Natural killer cell (primary cell): ENCODE data around the gene LDLRAP1. TPM values are rescaled to one million over a fixed set of nuclear protein-coding genes. Genes with fewer than 3 reads are reported as not detected.
A peak's percentile ranks its signal among the peaks of the same experiment; 100 is the strongest.

Experiments used
- ATAC-seq, 3 donors: fragments of 150-1000 bp in 2 of 3; fragments of 200-7000 bp in 1 of 3; cut with Tn5 transposase; 1 replicate in 1 of 3; 2 replicates in 2 of 3; pipeline ENCODE4 v1.10.0; 2021; ENCODE audit warnings: mild to moderate bottlenecking in 2 of 3, moderate library complexity in 2 of 3
- DNase-seq, 2 donors: peaks; one replicate each; pipeline versions ENCODE4 v3.0.0 to v3.0.0-alpha.2; 2013 to 2021; ENCODE audit warnings: mixed read lengths in 1 of 2
- H3K27ac ChIP-seq: one replicate; pipeline ENCODE4 v1.5.1; 2013; ENCODE audit warnings: mild to moderate bottlenecking, low read length
- H3K27me3 ChIP-seq: one replicate; pipeline ENCODE4 v1.6.1; 2013; ENCODE audit warnings: low read length; ENCODE audit not compliant: control insufficient read depth, insufficient read depth
- H3K36me3 ChIP-seq: one replicate; pipeline ENCODE4 v1.6.1; 2013; ENCODE audit warnings: low read length; ENCODE audit not compliant: control insufficient read depth, insufficient read depth
- H3K4me1 ChIP-seq: one replicate; pipeline ENCODE4 v1.6.1; 2013; ENCODE audit warnings: low read length; ENCODE audit not compliant: control insufficient read depth, insufficient read depth
- H3K4me3 ChIP-seq: one replicate; pipeline ENCODE4 v1.5.1; 2013; ENCODE audit warnings: low read length
- H3K9me3 ChIP-seq: one replicate; pipeline ENCODE4 v1.6.1; 2013; ENCODE audit warnings: low read length; ENCODE audit not compliant: control insufficient read depth, insufficient read depth
- H3K27ac Mint-ChIP-seq, 2 donors: one replicate each; pipeline ENCODE4 v1.8.0; 2022; ENCODE audit warnings: mild to moderate bottlenecking in 2 of 2, mixed read lengths in 2 of 2, moderate library complexity in 1 of 2
- H3K27me3 Mint-ChIP-seq, 2 donors: one replicate each; pipeline ENCODE4 v1.8.0; 2022; ENCODE audit warnings: low read depth in 2 of 2, mixed read lengths in 2 of 2
- H3K36me3 Mint-ChIP-seq: one replicate; pipeline ENCODE4 v1.8.0; 2022; ENCODE audit warnings: mixed read lengths
- H3K4me1 Mint-ChIP-seq, 2 donors: one replicate each; pipeline ENCODE4 v1.8.0; 2022; ENCODE audit warnings: mixed read lengths in 2 of 2
- H3K4me3 Mint-ChIP-seq: one replicate; pipeline ENCODE4 v1.8.0; 2022; ENCODE audit warnings: mild to moderate bottlenecking, moderate library complexity, mixed read lengths
- H3K9me3 Mint-ChIP-seq, 2 donors: one replicate each; pipeline ENCODE4 v1.8.0; 2022; ENCODE audit warnings: mixed read lengths in 2 of 2
- WGBS: methylation state at CpG from one replicate; pipeline ENCODE4 v1.1.7; 2013; ENCODE audit warnings: missing lambda C conversion rate; ENCODE audit not compliant: insufficient coverage; 5-methylcytosine and 5-hydroxymethylcytosine counted together
- intact Hi-C: fragments of 100-400 bp; cut with micrococcal nuclease; formaldehyde crosslinking; loops from one replicate; pipeline ENCODE4 v1.14.2; 2022
- total RNA-seq, 4 donors: library from RNA; stranded (reverse); fragments of 120-200 nt in 1 of 4; gene quantifications; one replicate each; pipeline versions ENCODE4 v1.2.3 to v1.2.4, GENCODE V29; 2013 to 2022
- TF ChIP-seq, protein P1 (sequence below): fragments of 200-600 bp; IDR thresholded peaks from one replicate; pipeline ENCODE4 v1.8.0; 2022; ENCODE audit warnings: antibody characterized with exemption

The LDLRAP1 gene
- total RNA-seq, 3 donors from 2014 or later (not counting 1 experiment from before 2014, with no cell fraction given), result 25.2 to 34.0 (median 27.4) TPM

- peaks cover 96% of the 10 kb centered on the region for H3K4me1 ChIP-seq
- Mint-ChIP-seq H3K27me3 (no peaks in the 10 kb centered on the region), H3K4me1 (peaks cover 23 to 63% of the 10 kb centered on the region in 2 donors), H3K4me3 (no peak overlapping the region), H3K36me3 (no peaks in the 10 kb centered on the region), H3K27ac (peak overlapping the region; percentile 84 to 89), H3K9me3 (no peaks in the 10 kb centered on the region)
- H3K27me3 ChIP-seq, result no peaks in the 10 kb centered on the region
- intact Hi-C loops, result no loop called here
- peaks cover 21% of the 10 kb centered on the region for H3K36me3 ChIP-seq
- no peaks in the 10 kb centered on the region for H3K9me3 ChIP-seq
- H3K4me3 ChIP-seq, result no peak overlapping the region
- DNase-seq (no peak), ATAC-seq (no peak)
- H3K27ac ChIP-seq, result peak overlapping the region; percentile 14
- TF ChIP-seq, protein P1, sequence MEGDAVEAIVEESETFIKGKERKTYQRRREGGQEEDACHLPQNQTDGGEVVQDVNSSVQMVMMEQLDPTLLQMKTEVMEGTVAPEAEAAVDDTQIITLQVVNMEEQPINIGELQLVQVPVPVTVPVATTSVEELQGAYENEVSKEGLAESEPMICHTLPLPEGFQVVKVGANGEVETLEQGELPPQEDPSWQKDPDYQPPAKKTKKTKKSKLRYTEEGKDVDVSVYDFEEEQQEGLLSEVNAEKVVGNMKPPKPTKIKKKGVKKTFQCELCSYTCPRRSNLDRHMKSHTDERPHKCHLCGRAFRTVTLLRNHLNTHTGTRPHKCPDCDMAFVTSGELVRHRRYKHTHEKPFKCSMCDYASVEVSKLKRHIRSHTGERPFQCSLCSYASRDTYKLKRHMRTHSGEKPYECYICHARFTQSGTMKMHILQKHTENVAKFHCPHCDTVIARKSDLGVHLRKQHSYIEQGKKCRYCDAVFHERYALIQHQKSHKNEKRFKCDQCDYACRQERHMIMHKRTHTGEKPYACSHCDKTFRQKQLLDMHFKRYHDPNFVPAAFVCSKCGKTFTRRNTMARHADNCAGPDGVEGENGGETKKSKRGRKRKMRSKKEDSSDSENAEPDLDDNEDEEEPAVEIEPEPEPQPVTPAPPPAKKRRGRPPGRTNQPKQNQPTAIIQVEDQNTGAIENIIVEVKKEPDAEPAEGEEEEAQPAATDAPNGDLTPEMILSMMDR, result no peak
- 99% methylated on average over 4 of the region's 4 CpGs for WGBS
Measured at GRCh38 chr1:25560788-25561187, 17.4 kb downstream of the LDLRAP1 start.

DNA sequence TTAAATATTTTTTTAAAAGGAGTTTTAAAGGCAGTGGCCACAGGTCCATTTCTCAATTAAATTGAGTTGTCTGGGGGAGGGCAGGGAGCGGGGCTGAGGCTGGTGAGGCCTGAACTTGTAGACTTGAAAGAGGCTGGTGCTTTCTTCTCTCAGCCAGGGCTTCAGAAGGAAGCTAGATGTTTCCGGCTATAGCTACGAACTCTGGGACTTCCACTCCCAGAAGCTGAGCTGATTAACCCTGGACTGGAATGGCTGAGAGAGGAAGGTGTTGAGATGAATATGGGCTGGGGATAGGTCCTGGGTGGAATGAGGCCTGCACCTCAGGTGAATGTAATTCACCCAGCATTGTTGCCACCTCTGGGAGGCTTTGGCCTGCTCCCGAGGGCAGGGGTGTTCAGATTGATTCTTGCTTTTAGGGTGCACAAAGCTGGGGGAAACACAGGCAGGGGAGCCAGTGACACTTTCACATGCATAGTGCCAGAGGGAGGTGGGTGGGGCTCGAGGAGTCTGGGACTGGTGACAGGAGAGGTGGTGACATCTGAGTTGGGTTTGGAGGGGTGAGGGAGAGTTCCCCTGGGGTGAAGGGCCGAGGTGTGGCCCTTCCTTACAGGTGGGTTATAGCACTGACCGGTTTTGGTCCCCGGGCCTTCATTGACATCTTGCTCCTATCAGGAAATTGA is 18.2 kb downstream of the LDLRAP1 start:
- no peaks in the 10 kb centered on the region for H3K27me3 Mint-ChIP-seq
- no peaks in the 10 kb centered on the region for H3K36me3 Mint-ChIP-seq
- TF ChIP-seq, protein P1, result no peak
- Histone ChIP-seq H3K9me3 (no peaks in the 10 kb centered on the region), H3K27me3 (no peaks in the 10 kb centered on the region), H3K4me3 (no peak overlapping the region), H3K4me1 (peaks cover 90% of the 10 kb centered on the region), H3K27ac (peak overlapping the region; percentile 67), H3K36me3 (peaks cover 21% of the 10 kb centered on the region)
- H3K4me3 Mint-ChIP-seq, result peak overlapping the region; percentile 77
- H3K27ac Mint-ChIP-seq, result peak overlapping the region; percentile 84 to 89
- DNase-seq (peak in 1 of 2 donors; percentile 56), ATAC-seq (no peak)
- intact Hi-C loops, result loop anchor here (2.0 kb wide), 1 partner anchor 47 kb away; no protein-coding TSS in a partner anchor
- WGBS, result 59% methylated on average over 8 of the region's 8 CpGs
- H3K9me3 Mint-ChIP-seq, result no peaks in the 10 kb centered on the region
- H3K4me1 Mint-ChIP-seq, result peaks cover 21 to 60% of the 10 kb centered on the region in 2 donors

DNA sequence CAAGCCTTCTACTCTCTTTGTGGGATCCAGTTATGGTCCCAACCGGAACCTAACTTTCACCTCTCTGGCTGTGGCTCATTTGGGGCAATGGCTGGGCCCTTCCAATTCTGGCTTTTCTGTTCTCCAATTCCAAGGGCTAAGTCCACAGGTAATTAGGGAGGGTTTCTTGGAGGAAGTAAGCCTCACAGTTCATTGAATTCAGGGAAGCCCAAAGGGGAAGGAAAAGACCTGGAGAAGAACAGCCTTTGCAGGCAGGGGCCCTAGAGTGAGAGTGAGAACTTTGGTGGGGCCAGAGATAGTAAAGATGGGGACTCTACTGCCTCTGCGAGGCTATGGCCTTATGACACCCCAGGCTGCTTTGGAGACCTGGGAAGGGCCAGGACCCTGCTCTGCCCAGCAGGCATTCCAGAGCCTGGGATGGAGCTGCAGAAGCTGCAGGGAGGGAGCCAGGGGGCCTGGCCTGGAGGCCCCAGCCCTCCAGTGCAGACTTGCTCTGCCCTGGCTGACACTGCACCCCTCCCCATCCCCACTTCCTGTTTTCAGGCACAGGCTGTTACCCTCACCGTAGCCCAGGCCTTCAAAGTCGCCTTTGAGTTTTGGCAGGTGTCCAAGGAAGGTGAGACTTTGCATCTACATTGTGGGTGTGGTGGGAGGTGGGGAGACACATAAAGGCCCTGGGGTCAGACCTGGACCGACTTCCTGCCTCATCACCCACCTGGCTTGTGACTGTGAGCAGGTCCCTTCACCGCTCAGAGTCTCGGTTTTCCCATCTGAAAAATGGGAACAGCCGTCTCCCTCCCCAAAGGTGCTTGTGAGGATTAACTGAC is 18.9 kb downstream of the LDLRAP1 start:
- H3K9me3 ChIP-seq, result no peaks in the 10 kb centered on the region
- ATAC-seq, result peak; percentile 86 to 90 (median 90)
- H3K27me3 ChIP-seq, result no peaks in the 10 kb centered on the region
- intact Hi-C loops, result loop anchor here (2.0 kb wide), 1 partner anchor 46 kb away; no protein-coding TSS in a partner anchor
- peak overlapping the region; percentile 84 to 89 for H3K27ac Mint-ChIP-seq
- peaks cover 82% of the 10 kb centered on the region for H3K4me1 ChIP-seq
- 24% methylated on average over 8 of the region's 8 CpGs for WGBS
- peaks cover 21 to 55% of the 10 kb centered on the region in 2 donors for H3K4me1 Mint-ChIP-seq
- H3K27ac ChIP-seq, result peak overlapping the region; percentile 67
- H3K4me3 Mint-ChIP-seq, result peak overlapping the region; percentile 77
- no peaks in the 10 kb centered on the region for H3K36me3 Mint-ChIP-seq
- TF ChIP-seq, protein P1, result no peak
- H3K9me3 Mint-ChIP-seq, result no peaks in the 10 kb centered on the region
- peaks cover 21% of the 10 kb centered on the region for H3K36me3 ChIP-seq
- no peak overlapping the region for H3K4me3 ChIP-seq
- peak; percentile 56 to 95 for DNase-seq
- no peaks in the 10 kb centered on the region for H3K27me3 Mint-ChIP-seq
